K562 (cell line): ENCODE measurements around the gene C2CD4D. TPM values are rescaled to one million over a fixed set of nuclear protein-coding genes. Genes with fewer than 3 reads are reported as not detected.

Experiments used
- ARID4B ChIP-seq: sonication (generic); formaldehyde crosslinking; IDR thresholded peaks from 2 replicates; pipeline ENCODE4 v1.8.0; 2022; ENCODE audit warnings: mild to moderate bottlenecking, missing genetic modification reagents
- EP400 ChIP-seq: fragments of 450-650 bp; IDR thresholded peaks from 2 replicates; pipeline ENCODE4 v1.6.1; 2017; ENCODE audit warnings: antibody characterized with exemption, mild to moderate bottlenecking, moderate library complexity
- HMG20A ChIP-seq: fragments of 450-650 bp; formaldehyde crosslinking; conservative IDR thresholded peaks from 2 replicates; pipeline ENCODE4 v1.4.0; 2020; ENCODE audit warnings: mild to moderate bottlenecking, mixed read lengths
- RB1 ChIP-seq: fragments of 450-650 bp; IDR thresholded peaks from 2 replicates; pipeline ENCODE4 v1.6.1; 2017; ENCODE audit warnings: low read depth, mild to moderate bottlenecking
- THAP12 ChIP-seq: fragments of 250-450 bp; sonication (Bioruptor Pico); IDR thresholded peaks from 2 replicates; pipeline ENCODE4 v1.9.0; 2021; ENCODE audit warnings: mild to moderate bottlenecking, inconsistent platforms
- ZNF347 ChIP-seq: fragments of 450-650 bp; formaldehyde crosslinking; IDR thresholded peaks from 2 replicates; pipeline ENCODE4 v1.4.0; 2020; ENCODE audit warnings: low read depth, mild to moderate bottlenecking, moderate library complexity
- polyA plus RNA-seq, 8 experiments: library from polyadenylated mRNA; depleted of rRNA in 4 of 8; stranded (reverse) in 5 of 8; unstranded in 3 of 8; fragments of >200 nt; fragmentation: Nextera tagmentation in 2 of 8; fragmentation: Illumina TruSeq in 1 of 8; extraction: Ambion mirVana in 2 of 8; extraction: Trizol in 1 of 8; gene quantifications; 2 replicates each; pipeline versions ENCODE4 v1.2.1 to v1.2.3, GENCODE V29; 2011 to 2014; ENCODE audit warnings: inconsistent platforms in 1 of 8, missing spikeins in 1 of 8
- total RNA-seq, 7 experiments: library from RNA; depleted of rRNA in 6 of 7; stranded (reverse); fragments of >200 nt in 6 of 7; fragmentation: Illumina TruSeq in 2 of 7; extraction: Trizol in 2 of 7; gene quantifications; 2 replicates each; pipeline versions ENCODE4 v1.2.1 to v1.2.3, GENCODE V29; 2011 to 2021; ENCODE audit warnings: low replicate concordance in 1 of 7

The C2CD4D gene
- total and polyA plus RNA-seq, 9 of the 15 experiments (the other 6 are each of a cell fraction or from before 2014, with no cell fraction given), result not detected

- TF ChIP-seq THAP12 (no peak), ZNF347 (CRISPR knock-in tag) (no peak), RB1 (no peak), ARID4B (CRISPR knock-in tag) (no peak), EP400 (no peak), HMG20A (CRISPR knock-in tag) (no peak)
Measured at GRCh38 chr1:151860504-151861187, 21.0 kb upstream of the C2CD4D start (continued).
